Amniotic stem cell (primary cell): ENCODE results near the gene SAA2.
"Not testable (repeated sequence)": the region's sequence is repeated elsewhere in the genome, so short reads cannot be mapped to it uniquely, and the experiment has no call there.

Experiments
- DNase-seq: peaks from one replicate; lab custom pipeline; 2025; lab: John Stamatoyannopoulos, UW

SAA2 gene

GRCh38 chr11:18247191-18247581, 1.3 kb downstream of the SAA2 start:
- not testable (repeated sequence) for DNase-seq

DNA sequence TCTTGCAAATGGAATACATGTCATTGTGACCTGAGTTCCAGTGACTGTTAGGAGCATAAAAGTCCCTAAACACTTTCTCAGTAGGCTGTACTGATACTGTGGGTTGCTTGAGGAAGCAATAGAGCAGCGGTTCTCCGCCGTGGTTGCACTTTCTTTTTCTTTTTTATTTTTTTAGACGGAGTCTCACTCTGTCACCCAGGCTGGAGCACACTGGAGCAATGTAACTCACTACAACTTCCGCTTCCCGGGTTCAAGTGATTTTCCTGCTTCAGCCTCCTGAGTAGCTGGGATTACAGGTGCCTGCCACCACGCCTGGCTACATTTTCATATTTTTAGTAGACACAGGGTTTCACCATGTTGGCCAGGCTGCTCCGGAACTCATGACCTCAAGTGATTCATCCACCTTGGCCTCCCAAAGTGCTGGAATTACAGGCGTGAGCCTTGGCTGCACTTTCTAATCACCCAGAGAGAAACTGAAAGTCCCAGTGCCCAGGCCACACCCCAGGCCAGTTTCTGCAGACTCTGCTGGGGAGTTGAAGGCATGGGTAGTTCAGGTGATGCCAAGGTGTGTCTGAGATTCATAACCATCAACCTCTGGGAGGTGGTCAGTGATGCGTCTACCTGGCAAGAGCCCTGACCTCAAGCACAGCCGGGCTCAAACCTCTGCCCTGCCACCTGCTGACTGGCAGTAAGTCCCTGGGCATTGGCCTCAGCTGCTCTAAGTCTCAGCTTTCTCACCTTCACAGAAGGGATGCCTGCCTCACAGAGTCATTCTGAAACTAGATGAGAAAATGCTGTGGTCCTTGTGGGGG, 1.9 kb downstream of the SAA2 start:
- not testable (repeated sequence) for DNase-seq

GRCh38 chr11:18245396-18245795, 3.1 kb downstream of the SAA2 start:
- DNase-seq = no peak

GRCh38 chr11:18243783-18244362, 4.6 kb downstream of the SAA2 start:
- peak; percentile 13 for DNase-seq

DNA sequence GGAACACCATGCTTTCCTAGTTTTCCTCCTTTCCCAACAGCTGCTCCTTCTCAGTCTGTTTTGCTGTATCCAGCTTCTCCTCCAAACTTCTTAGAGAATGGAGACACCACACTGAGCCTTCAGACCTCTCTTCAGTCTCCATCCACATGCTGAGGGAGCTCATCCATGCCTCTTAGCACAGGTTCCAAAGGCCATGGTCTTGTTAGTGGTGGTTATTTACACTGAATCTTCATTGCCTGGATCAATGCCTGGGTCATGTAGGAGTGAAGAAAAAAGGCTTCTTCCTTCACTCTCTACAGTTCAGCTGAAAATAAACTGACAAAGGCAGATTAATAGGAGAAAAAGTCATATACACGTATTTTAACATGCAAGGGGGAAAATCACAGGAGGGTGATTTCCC, 8.8 kb downstream of the SAA2 start:
- DNase-seq = no peak

DNA sequence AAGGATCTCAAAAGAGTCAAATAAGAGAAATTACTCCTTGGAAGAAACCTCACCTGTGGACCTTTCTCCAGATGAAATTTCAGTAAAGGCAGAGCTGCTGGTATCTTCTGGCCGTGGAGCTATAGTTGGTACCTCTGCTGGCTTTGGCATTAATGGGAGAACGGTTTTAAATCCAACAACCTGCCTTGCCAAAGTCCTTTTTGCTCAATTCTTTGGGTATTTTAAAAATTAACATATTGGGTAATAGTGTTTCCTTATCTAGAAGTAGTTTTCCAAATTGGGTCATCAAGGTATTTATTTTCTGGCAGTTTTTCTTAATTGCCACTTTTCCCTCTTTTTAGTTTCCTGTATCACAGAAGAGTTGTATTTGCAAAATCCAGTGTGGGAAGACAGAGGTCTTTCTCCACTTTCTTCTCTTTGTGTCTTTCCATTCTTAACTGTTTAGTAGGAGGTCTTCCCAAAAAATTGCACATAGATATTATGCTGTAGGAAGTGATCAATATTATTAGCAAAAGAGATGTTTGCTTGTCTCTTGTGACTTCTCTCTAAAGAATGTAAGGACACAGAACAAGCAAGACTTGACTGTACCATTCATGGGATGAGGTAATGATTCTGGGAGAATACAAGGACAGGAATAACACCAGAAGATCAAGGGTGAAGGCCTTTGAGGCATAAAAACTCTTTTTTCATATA, 11.7 kb downstream of the SAA2 start, which contains the start of gene SAA4:
TSS of gene SAA4 (minus strand) at position 139 of the 693 bp plus-strand sequence. CDS start 876 bp downstream, outside the sequence.
- DNase-seq = no peak

- DNase-seq = no peak
Observed at GRCh38 chr11:18235394-18236334, 12.8 kb downstream of the SAA2 start.

DNA sequence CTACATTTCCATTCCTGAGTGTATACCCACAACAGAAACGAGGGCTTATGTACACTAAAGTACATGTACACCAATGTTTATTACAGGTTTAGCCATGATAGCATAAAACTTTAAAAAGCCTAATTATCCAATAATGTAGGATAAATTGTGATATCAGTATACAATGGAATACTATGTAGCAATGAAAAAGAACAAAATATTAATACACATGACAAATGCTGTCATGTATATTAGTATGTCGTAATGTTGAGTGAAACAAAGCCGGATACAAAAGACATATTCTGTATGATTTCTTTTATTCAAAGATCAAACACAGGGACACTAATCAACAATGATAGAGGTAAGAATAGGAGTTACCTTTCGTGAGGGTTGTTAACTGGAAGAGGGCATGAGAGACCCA, 14.6 kb downstream of the SAA2 start:
- no peak for DNase-seq

GRCh38 chr11:18230859-18231258, 17.6 kb downstream of the SAA2 start:
- no peak for DNase-seq

GRCh38 chr11:18229501-18229900, 19.0 kb downstream of the SAA2 start:
- no peak for DNase-seq

GRCh38 chr11:18225913-18226312, 22.6 kb downstream of the SAA2 start:
- no peak for DNase-seq

DNA sequence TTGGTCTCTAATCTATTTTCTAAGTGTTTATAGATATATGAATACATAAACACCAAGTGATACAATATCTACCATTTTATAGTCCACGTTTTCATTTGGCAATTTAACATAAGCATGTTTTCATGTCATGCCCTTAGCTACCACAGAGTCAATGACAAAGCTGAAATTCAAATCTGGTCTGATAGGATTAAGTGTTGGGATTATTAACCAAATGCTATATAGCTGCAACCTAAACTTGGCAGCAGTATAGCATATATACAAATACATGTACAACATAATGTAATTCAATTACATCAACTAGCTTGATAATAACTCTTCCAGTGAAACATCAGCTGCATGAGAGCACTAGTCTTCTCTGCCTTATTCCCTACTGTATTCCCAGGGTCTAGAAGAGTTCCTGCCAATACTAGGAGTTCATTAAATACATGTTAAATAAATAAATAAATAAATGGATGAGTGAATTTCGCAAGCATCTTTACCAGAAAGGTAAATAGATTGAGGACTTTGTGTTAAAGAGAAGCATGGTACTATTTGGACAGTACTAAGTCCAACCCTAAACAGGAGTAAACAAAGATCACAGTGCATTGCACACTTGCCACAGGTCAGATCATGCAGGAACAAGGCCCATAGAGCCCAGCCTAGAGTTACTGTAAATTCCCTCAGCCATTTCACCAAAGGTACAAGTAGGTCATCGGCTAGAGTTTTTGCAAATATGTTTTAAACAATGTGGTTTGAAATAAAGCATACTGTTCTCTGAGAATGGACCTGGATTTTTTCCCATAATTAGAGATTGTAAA, 24.7 kb downstream of the SAA2 start:
- no peak for DNase-seq

GRCh38 chr11:18222814-18223421, 25.6 kb downstream of the SAA2 start:
- DNase-seq = no peak

DNA sequence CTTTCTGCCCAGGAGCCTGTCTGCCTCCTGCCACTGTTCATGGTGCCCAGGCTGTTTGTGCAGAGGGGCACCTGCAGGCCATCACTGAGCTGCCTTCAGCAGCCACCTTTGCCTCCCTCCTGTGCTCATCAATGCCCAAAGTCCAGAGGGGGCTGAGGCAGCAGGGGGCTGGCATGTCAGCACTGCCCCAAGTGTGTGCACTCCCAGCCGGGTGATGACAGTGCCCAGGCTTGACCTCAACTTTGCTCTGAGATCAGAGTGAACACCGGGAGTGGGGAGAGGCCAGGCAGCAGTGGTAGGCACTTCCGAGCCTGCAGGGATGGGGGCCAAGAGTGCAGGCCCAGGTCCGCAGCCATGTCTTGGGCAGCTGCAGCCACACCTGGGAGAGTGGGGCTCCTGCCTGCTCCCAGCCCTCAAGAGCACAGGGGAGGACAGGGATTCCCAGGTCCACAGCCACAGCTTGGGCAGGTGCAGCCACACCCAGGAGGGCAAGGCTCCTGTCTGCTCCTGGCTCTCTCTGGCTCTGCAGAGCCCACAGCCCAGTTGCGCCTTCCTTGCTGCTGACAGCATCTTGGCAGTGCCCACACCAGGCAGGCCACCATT, 27.1 kb downstream of the SAA2 start:
- DNase-seq = no peak

DNA sequence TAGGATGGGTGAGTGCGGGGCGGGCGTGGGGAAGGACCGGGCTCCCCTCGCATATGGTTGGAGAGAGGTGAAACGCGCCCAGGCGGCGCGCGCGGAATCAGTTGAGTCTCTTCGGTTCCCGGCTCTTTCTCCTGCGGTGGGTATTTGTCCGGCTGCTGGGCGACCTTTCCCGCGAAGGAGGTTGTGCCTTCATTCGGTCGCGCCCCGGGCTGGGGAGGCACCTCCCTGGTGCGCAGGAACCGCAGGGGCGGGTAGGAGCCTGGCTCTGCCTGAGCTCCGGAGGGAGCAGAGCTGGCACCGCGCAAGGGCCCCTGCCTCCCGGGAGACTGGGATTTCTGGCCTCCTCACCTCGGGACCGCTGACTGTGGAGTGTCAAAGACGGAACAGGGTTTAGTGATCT, 39.4 kb downstream of the SAA2 start:
- DNase-seq = no peak

DNA sequence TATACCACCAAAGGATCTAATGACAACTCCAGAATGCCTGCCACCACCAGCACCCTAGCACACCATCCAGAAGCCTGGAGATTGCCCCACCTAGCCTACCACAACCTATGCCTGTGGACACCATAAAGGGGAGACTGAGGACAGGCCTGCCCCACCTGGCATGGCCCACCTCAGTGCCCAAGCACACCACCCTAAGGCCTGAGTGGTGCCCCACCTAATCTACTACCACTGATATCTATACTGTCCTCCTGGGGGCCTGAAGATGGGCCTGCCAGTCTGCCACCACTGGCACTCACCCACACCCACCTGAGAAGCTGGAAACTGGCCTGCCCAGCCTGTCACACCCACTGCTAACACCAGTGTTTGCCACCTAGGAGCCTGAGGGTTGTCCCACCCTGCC, 43.7 kb downstream of the SAA2 start:
- no peak for DNase-seq

DNA sequence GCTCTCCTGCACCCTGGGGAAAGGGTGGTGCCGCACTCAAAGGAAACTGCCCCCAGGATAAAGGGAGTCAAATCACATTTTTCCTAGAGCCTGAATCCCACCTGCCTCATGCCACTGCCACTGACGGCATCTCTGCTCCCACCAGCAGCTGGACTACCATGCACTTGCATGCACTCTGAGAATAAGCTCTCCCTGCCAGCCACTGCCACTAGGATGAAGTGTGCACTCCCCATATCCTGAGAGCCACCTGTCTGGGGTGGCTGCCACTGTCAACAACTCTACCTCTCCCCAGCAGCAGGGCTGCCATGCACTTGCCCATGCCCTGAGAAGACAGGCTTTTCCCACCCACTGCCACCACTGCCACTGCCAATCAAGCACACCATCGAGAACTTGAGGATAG, 44.2 kb downstream of the SAA2 start:
- DNase-seq = no peak

DNA sequence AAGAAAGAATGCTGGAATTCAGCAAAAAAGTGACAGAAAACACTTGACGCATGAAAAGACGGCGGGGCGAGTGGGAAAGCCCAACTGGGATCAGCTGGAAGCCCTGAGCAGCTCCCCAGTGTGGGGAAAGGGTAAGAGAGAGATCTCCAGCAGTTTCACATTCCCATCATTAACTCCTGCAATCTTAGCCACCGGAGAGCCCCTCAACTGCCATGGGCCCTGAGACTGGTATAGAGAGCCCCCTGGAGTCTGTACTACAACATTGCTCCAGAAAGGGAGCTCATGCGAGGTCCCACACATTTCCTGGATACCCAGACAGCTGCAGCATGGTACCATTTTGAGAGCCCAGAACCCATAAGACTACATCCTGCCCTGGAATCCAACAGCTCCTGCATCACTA, 44.7 kb downstream of the SAA2 start:
- DNase-seq = no peak

DNA sequence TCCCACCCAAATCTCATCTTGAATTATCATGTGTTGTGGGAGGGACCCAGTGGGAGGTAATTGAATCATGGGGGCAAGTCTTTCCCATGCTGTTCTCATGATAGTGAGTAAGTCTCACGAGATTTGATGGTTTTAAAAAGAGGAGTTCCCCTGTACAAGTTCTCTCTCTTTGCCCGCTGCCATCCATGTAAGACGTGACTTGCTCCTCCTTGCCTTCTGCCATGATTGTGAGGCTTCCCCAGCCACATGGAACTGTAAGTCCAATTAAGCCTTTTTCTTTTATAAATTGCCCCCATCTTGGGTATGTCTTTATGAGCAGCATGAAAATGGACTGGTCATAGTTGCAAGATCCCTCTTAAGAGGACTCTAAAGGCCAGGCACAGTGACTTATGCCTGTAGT, 50.7 kb downstream of the SAA2 start:
- not testable (repeated sequence) for DNase-seq

DNA sequence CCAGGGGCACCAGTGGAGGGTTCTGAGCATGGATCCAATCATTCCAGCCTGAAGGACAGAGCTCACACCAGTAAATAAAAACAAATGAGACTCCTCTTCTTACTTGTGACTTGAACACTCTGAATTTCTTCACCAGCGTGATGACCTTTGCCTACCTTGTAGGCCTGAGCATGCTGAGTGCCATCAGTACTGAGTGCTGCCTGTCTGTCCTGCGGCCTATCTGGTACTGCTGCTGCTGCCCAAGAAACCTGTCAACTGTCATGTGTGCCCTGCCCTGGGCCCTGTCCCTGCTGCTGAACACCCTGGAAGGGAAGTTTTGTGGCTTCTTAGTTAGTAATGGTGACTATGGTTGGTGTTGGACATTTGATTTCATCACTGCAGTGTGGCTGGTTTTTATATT, 51.9 kb downstream of the SAA2 start:
- DNase-seq = no peak
